Heart left ventricle (tissue), 16 donors: ENCODE results near the gene PAQR5. TPM values are rescaled to one million over a fixed set of nuclear protein-coding genes. Genes with fewer than 3 reads are reported as not detected.
"Not testable (repeated sequence)": the region's sequence is repeated elsewhere in the genome, so short reads cannot be mapped to it uniquely, and the experiment has no call there.

Experiments
- ATAC-seq, 4 donors: fragments of 200-7000 bp; cut with Tn5 transposase; one replicate each; pipeline ENCODE4 v1.9.1; 2020 to 2022; ENCODE audit warnings: moderate library complexity in 4 of 4, mild to moderate bottlenecking in 3 of 4, moderate number of reproducible peaks in 1 of 4
- DNase-seq, 5 donors: peaks; one replicate each; pipeline ENCODE4 v3.0.0-alpha.2; 2020
- H3K27ac ChIP-seq, 12 donors: fragments of 200-600 bp; sonication (generic) in 4 of 12; one replicate each; pipeline versions ENCODE4 v1.5.0 to v1.8.0; 2016 to 2022; ENCODE audit warnings: mild to moderate bottlenecking in 2 of 12
- H3K27me3 ChIP-seq, 9 donors: fragments of 200-600 bp; sonication (generic) in 2 of 9; one replicate each; pipeline versions ENCODE4 v1.5.1 to v1.8.0; 2016 to 2022; ENCODE audit warnings: mild to moderate bottlenecking in 3 of 9
- H3K36me3 ChIP-seq, 9 donors: fragments of 200-600 bp; sonication (generic) in 2 of 9; one replicate each; pipeline versions ENCODE4 v1.5.0 to v1.8.0; 2018 to 2022; ENCODE audit warnings: mild to moderate bottlenecking in 2 of 9
- H3K4me1 ChIP-seq, 12 donors: fragments of 200-600 bp; sonication (generic) in 4 of 12; one replicate each; pipeline versions ENCODE4 v1.5.0 to v1.8.0; 2016 to 2022; ENCODE audit warnings: mild to moderate bottlenecking in 3 of 12
- H3K4me3 ChIP-seq, 12 donors: fragments of 200-600 bp; sonication (generic) in 4 of 12; one replicate each; pipeline versions ENCODE4 v1.5.0 to v1.8.0; 2017 to 2022; ENCODE audit warnings: mild to moderate bottlenecking in 9 of 12, moderate library complexity in 4 of 12
- H3K9me3 ChIP-seq, 12 donors: fragments of 200-600 bp; sonication (generic) in 4 of 12; one replicate each; pipeline versions ENCODE4 v1.5.0 to v1.8.0; 2016 to 2022; ENCODE audit warnings: mild to moderate bottlenecking in 1 of 12
- CTCF ChIP-seq, 12 donors: fragments of 200-600 bp; sonication (generic) in 4 of 12; IDR thresholded peaks; one replicate each; pipeline versions ENCODE4 v1.5.0 to v1.8.0; 2018 to 2022; ENCODE audit warnings: antibody characterized with exemption in 12 of 12, mild to moderate bottlenecking in 5 of 12
- POLR2A ChIP-seq, 2 donors: fragments of 450-650 bp; IDR thresholded peaks; one replicate each; pipeline ENCODE4 v1.6.1; 2017; ENCODE audit warnings: antibody characterized with exemption in 2 of 2, mild to moderate bottlenecking in 2 of 2, moderate library complexity in 2 of 2
- WGBS, 4 donors: extraction: QIAGEN DNeasy Blood & Tissue Kit in 2 of 4; methylation state at CpG; one replicate each; pipeline versions ENCODE4 v1.1.5 to v1.1.7; 2013 to 2018; 5-methylcytosine and 5-hydroxymethylcytosine counted together
- intact Hi-C, 10 donors: fragments of 100-400 bp; cut with DNase I; formaldehyde crosslinking; loops; one replicate each; pipeline versions ENCODE4 v1.11.1 to v1.14.2; 2022
- polyA plus RNA-seq, 2 donors: library from polyadenylated mRNA; stranded (reverse); fragments of 200-250 nt; gene quantifications; one replicate each; pipeline ENCODE4 v1.2.3, GENCODE V29; 2013
- total RNA-seq, 9 donors: library from RNA; depleted of rRNA in 2 of 9; stranded (reverse); fragments of >200 nt in 2 of 9; fragmentation: NEBNext Ultra II Directional in 3 of 9; extraction: Animal tissue kit (Norgen Biotek cat#: 25700) in 3 of 9; gene quantifications; one replicate each; pipeline versions ENCODE4 v1.1.0 to v1.2.4, GENCODE V29; 2016 to 2023
- donor health status: ischemic (EF 13 %, LVEDD 7.1; RV severe dilation, severe dysfunction).
- donor health status: healthy with polysubstance abuse.
- donor health status: DM: no; HTN: yes; CAD: no.
- donor health status: DM: no; HTN: no; CAD: no.
- donor health status: ischemic (EF 25% LVEDD 6.9; RV normal size, moderate dysfunction).
- donor health status: ischemic (EF 25% LVEDD 5.7; RV mildly dilated, moderate dysfunction).
- donor health status: healthy.
- donor health status: DM: yes; HTN: yes; CAD: no.
- donor health status: ischemic (EF 35%, LVEDD 5.7; RV mildly dilated, moderate dysfunction).
- donor health status: nonischemic (EF 11% LVEDD 7.7; RV severe dilation, severe dysfunction).
- donor health status: DM: yes; HTN: yes; CAD: no.
- donor health status: PGD.
- donor health status: ischemic (EF 29% LVEDD 5.4; RV normal size, mild dysfunction).
- donor health status: nonischemic (EF 23%, LVEDD 6.1; RV moderate dilation, normal function).

The PAQR5 gene
- total and polyA plus RNA-seq, 11 donors, result 0.27 to 1.6 (median 1.1) TPM

- Histone ChIP-seq H3K4me1 (peaks cover 0 to 8% (median 0%) of the 10 kb centered on the region in 12 donors), H3K9me3 (no peaks in the 10 kb centered on the region), H3K4me3 (no peak overlapping the region), H3K27me3 (no peaks in the 10 kb centered on the region), H3K27ac (no peak overlapping the region), H3K36me3 (peaks cover 0 to 14% (median 0%) of the 10 kb centered on the region in 9 donors)
- ATAC-seq (no peak), DNase-seq (no peak)
- intact Hi-C loops, result no loop called here
- WGBS, 4 donors, result 93 to 95% (median 94%) methylated on average over 5 of the region's 5 CpGs
- TF ChIP-seq CTCF (IDR thresholded peaks at IDR 0.05) (no peak), POLR2A (IDR thresholded peaks at IDR 0.05) (no peak)
These were observed 144.4 kb downstream of the PAQR5 start for GRCh38 chr15:69443032-69443611.

GRCh38 chr15:69444686-69445085 lies 146.0 kb downstream of the PAQR5 start:
- no peak for DNase-seq
- no peak for ATAC-seq
- Histone ChIP-seq H3K9me3 (no peaks in the 10 kb centered on the region), H3K36me3 (peaks cover 0 to 14% (median 0%) of the 10 kb centered on the region in 9 donors), H3K4me1 (peaks cover 0 to 8% (median 0%) of the 10 kb centered on the region in 12 donors), H3K27me3 (no peaks in the 10 kb centered on the region), H3K4me3 (no peak overlapping the region), H3K27ac (no peak overlapping the region)
- intact Hi-C loops, result no loop called here
- WGBS, 4 donors, result 94 to 98% (median 96%) methylated on average over 7 of the region's 7 CpGs
- TF ChIP-seq CTCF (IDR thresholded peaks at IDR 0.05) (no peak), POLR2A (IDR thresholded peaks at IDR 0.05) (no peak)

GRCh38 chr15:69446953-69447352 lies 148.2 kb downstream of the PAQR5 start:
- Histone ChIP-seq H3K27ac (peak overlapping the region in 1 of 12 donors; percentile 4), H3K4me1 (peaks cover 0 to 12% (median 2%) of the 10 kb centered on the region in 12 donors), H3K4me3 (no peak overlapping the region), H3K9me3 (no peaks in the 10 kb centered on the region), H3K27me3 (no peaks in the 10 kb centered on the region), H3K36me3 (peaks cover 0 to 14% (median 0%) of the 10 kb centered on the region in 9 donors)
- WGBS, 4 donors, result 49 to 63% (median 55%) methylated on average over 2 of the region's 2 CpGs
- ATAC-seq (peak in 3 of 4 donors; percentile 31 to 48 (median 45)), DNase-seq (no peak)
- intact Hi-C loops, result no loop called here
- TF ChIP-seq POLR2A (IDR thresholded peaks at IDR 0.05), result no peak
- no peak for TF ChIP-seq CTCF (IDR thresholded peaks at IDR 0.05)

GRCh38 chr15:69450221-69450620 lies 151.5 kb downstream of the PAQR5 start:
- not testable (repeated sequence) for H3K4me3 ChIP-seq, ATAC-seq, H3K27ac ChIP-seq, H3K27me3 ChIP-seq, DNase-seq, H3K9me3 ChIP-seq
- WGBS, 4 donors, result 96 to 100% (median 98%) methylated on average over 4 of the region's 4 CpGs
- intact Hi-C loops, result loop anchor here in 2 of 10 donors (5.0 kb wide), 1 partner anchor 38 kb away; the partner anchor contains the start of gene KIF23 (in 2 of the 2)
- H3K4me1 ChIP-seq, result peaks cover 5 to 31% (median 21%) of the 10 kb centered on the region in 12 donors
- H3K36me3 ChIP-seq, result peaks cover 0 to 26% (median 10%) of the 10 kb centered on the region in 9 donors
